ENCODE data around the gene TIMM8B.
"Not testable (repeated sequence)": the region's sequence is repeated elsewhere in the genome, so short reads cannot be mapped to it uniquely, and the experiment has no call there.

TIMM8B gene, protein sequence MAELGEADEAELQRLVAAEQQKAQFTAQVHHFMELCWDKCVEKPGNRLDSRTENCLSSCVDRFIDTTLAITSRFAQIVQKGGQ

DNA sequence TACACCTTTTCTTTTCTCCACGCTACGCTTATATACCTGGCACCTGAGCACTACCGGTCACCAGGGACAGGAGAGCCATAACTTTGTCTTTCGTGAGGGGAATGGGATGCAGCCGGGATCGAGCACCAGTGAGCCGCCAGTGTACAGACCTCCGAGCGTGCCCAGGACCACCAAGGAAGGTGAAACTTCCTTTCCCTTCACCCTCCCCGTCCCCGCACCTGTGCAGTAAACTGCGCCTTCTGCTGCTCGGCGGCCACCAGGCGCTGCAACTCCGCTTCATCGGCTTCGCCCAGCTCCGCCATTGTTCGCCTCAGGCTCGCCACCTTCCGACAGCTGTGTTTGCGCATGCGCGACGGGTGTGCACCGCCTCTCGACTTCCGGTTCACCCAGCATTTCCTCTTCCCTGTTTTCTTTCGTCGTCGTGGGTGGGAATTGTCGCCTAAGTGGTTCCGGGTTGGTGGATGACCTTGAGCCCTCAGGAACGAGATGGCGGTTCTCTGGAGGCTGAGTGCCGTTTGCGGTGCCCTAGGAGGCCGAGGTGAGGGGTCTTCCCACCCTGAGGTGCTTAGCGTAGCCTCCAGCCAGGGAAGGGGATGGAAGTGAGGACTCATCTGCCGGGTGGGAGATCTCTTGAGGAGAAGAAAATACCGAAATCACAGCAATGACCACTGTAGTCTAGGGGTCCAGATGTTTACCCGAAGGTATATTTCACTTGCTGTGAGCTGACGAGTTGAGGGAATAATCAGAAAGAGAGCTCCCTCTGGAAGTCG lies at the start of gene TIMM8B, which contains the start of gene SDHD:
Gene TIMM8B (minus strand): TSS at position 335 of the 770 bp plus-strand sequence. CDS start 33 bp downstream, at position 302.
Gene SDHD (plus strand): TSS at position 452 of the 770 bp plus-strand sequence. CDS start 35 bp downstream, at position 487.
- peak; percentile 98 for DNase-seq

DNA sequence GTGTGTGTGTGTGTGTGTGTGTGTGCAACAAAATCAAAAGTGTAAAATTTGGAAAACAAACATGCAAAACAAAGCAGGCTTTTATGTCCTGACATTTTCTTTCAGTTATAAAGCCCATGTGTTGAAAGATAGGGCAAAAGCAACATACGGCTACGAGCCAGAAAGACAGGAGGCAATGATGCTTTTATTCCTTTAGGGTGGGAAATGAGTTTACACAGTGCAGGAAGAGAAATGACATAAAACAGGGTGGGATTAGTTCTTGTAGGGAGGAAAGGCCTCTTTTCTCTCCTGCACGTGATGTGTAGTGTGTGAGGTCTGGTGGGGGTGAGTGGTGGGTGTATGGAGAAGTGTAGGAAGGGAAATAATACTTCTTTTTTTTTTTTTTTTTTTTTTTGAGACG lies 47.9 kb upstream of the TIMM8B start:
- DNase-seq = no peak

DNA sequence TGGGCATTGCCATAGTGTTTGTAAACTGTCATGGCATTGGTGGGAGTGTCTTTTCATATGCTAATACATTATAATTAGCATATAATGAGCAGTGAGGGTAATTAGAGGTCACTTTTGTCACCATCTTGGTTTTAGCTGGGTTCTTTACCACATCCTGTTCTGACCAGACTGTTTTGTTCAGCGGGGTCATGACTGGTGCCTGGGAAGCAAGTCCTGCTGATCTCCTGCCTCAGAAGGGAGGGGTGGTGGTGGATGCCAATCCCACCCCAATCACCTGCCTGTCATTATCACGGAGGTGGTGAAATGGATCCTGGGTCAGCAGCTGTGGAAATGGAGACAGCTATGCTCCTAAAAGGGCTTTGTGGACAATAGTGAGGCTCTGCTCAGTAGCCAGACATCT lies 46.2 kb upstream of the TIMM8B start:
- no peak for DNase-seq

DNA sequence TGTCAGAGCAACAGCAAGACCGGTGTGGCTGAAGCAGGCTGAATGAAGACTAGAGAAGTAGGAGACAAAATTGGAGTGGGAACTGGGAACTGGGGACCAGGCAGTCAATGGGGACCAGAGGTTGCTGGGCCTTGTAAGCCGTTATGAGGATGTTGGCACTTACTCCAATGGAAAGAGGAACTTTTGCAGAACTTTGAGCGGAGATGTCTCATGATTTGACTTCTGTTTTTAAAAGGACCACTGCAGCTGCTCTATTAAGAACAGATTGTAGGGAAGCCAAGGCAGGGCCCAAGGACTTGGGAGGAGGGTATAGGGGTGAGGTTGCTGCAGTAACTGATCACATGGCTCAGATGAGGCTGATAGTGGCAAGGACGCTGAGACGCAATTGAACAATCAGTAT lies 43.1 kb upstream of the TIMM8B start:
- no peak for DNase-seq

DNA sequence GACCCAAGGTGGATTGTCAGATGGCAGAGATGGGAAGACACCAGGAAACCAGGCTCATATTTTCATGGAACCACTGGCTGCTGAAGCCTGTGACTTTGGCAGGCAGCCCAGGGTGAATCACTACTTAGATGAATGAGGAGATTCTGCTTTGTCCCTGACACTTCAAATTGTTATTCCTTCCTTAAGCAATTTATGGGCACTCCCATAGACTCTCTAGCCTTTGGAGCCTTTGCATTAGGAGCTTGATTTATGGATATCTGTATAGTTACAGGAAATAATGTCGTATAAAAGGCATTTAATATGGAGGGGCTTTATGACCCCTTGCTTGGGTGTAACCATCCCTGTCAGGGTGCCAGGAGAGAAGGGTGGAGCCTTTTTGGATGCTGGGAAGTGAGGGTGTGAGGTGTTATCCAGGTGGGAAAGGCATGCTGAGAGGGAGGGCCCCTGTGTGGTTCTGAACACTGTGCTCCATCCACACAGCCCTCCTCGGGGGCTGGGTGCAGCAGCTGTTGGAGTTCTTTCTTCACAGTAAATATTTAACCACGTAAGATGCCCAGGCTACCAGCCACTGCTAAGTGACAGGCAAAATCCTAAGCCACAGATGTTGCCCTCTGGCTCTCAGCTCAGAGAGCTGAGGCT lies 42.0 kb upstream of the TIMM8B start:
- peak; percentile 84 for DNase-seq

DNA sequence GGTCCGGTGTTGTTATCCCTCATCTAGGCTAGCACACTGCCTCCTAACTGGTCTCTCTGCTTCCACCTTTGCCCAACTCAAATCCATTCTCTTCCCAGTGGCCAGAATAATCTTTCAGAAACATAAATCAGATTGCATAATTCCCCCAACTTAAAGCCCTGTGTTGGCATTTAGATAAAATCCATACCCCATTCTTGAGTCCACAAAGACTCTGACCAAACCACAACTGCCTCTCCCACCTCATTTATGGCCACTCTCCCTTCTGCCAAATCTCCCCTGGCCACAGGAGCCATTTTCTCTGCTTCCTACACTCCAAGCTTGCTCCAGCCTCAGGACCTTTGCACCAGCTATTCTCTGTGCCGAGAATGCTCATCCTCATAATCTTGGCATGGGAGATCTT lies 40.5 kb upstream of the TIMM8B start:
- DNase-seq = no peak

DNA sequence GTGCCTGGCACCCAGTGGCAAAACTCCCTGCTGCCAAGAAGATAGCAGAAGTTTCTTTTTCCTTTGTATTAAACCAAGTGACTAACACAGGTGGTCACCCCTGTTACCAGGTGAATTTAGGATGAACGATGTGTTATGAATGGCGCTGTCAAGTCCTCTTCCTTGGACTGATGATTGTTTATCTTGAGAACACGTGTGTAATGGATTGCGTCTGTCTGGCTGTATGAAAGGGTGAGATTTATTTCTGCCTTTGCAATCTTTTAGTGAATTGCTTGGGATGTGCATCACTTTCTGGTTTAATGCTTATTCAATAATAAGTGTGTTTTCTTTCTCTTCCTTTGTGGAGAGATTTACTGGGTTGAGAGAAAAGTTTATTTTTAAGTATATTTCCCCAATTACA lies 36.6 kb upstream of the TIMM8B start:
- no peak for DNase-seq

DNA sequence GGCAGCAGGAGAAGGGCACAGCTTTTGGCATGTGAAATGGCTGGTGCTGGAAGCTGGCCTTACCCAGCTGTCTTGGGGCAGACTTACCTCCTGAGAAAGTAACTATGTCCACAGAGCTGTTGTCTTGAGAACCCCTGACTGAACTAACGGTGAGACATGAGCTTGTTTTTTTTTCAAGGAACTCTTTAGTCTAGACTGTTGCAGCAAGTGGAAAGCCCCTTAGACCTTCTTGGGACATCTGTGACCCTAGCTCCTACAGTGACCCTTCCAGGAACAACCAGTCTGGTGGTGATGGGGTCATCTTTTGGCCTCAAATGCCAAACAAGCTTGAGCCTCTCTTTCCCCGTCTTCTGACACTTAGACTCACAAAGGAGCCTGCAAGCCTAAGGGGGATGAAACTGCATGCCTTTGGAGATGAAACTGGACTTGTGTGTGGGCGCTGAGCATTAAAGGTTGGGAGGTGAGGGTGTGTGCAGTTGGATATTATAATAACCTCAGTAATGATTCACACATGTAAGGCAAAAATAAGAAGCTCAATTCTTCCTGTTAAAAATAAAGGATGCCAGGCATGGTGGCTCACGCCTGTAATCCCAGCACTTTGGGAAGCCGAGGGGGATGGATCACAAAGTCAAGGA lies 35.5 kb upstream of the TIMM8B start:
- DNase-seq = no peak

DNA sequence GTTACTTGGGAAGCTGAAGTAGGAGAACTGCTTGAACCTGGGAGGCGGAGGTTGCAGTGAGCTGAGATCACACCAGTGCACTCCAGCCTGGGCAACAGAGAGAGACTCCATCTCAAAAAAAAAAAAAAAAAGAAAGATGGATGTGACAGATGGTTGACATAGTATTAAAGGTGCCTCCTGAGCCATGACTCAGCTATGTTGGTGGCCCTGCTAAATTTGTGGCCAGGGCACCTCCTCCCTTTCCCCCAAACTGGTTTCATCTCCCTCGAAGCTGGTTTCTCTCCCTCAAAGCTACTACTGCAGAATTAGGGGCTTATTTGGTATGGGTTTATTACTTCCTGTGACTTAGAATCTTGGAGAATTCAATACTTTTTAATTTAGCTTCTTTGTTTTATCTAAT lies 31.6 kb upstream of the TIMM8B start:
- no peak for DNase-seq

DNA sequence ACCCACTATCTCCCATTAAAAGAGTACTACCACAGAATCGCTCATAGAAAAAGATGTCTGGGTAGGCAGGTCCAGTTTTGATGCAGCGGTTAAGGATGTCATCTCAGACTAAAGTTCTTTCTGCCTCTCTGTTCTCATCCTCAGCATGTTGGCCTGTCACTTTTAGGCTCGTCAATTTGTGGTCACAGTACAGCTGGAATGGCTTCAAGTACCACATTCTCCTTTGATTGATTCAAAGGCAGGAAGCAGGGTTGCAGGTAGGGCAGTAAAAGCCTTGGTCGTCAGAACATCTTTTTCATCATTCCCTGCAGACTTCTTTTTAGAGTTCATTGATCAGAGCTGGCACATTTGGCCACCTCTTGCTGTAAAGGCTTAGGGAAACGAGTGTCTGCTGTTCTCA lies 28.8 kb upstream of the TIMM8B start:
- no peak for DNase-seq

DNA sequence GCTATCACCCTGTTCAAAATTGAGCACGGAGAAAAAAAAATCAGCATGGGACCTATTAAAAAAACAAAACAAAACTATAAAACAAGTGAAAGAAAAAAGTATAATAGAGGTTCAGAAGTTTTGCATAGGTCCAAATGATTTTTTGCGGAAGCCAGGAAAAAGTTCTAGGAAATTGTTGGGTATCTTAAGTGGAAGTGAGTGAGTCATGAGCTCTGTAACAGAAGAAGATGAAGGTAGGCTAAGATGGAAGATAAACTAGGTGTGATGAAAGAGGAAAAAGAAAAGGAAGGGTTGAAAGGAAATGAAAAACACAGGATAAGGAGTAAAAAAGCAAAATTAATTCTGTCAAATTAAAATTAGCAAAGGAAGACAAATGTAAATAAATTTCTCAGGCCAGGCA lies 27.9 kb upstream of the TIMM8B start:
- DNase-seq = no peak

DNA sequence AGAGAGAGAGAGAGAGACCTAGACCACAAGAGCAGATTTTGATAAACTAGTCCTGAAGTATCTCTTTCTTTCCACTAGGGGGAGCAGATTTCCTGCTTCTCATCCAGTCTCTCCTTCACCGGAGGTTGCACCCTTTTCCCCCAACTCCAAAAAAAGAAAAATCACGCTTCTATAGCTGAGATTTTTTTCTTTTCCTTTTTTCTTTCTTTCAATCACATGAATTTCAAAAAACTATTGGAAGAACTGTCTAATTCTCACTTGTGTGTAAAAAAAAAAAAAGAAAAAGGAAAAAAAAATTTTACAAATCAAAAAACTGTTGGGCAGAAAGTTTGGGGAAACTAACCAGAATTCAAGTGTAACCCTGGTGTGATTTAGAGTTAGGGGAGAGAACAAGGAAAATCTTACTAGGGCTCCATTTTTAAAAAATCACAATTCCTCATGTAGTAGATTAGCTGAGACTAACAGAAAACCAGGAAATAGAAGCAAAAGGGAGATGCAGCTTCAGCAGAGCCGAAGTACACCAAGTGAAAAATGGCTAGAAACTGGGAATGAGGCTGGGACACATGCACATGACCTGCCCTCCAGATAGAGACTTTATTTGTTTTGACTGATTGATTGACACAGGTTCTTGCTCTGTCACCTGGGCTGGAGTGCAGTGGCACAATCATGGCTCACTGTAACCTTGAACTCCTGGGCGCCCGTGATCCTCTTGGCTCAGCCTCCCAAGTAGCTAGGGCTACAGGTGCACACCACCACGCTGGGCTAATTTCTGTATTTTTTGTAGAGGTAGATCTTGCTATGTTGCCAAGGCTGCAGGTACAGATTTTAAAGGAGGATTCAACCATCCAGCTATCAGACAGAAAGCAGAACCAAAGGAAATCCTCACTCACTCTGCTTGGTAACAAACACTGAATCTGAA lies 27.2 kb upstream of the TIMM8B start:
- peak; percentile 79 for DNase-seq

DNA sequence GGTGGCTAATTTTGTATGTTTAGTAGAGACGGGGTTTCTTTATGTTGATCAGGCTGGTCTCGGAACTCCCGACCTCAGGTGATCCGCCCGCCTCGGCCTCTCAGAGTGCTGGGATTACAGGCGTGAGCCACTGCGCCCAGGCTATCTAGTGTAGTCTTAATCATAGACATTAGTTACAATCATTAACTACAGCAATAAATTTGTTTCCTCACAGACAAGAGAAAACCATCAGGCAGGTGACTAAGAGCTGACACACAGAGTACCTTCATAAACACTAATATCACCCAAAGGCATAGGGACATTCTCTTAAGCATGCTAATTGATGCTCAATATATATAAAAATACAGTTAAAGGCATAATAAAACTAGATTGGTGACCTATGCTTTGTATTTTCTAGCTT lies 19.5 kb upstream of the TIMM8B start:
- DNase-seq = no peak

DNA sequence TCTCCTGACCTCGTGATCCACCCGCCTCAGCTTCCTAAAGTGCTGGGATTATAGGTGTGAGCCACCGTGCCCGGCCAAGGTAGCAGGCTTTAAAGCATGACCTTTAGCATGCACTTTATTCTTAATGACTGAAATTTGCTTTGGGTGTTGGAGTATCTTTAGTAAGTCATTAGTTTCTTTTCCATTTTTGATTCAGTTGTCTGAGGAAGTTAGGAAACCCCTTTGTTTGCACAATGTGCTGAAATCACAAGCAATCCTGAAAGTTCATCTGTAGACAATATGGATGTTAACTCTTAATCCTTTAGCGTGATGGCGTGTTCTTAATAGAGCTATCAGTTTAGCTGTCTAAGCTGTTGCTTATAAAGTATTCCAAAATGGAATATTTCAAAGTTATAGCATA lies 16.9 kb upstream of the TIMM8B start:
- DNase-seq = no peak

DNA sequence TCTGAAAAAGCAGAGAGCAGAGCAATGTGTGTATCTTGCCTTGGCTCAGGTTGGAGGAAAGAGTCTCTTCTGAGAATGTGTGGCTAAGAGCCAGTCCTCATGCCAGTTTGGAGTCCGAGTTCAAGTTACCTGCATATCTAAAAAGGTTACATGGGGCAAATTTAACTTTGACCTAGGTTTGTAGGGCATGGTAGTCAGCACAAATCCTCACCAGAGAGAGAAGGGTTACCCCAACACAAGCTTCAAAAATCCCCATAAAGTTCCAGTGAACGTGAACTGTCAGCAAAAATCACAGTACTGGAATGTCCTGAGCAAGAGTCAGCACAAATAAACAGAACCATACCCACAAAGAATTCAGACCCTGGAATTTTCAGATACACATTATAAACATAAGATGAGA lies 13.9 kb upstream of the TIMM8B start:
- DNase-seq = no peak

DNA sequence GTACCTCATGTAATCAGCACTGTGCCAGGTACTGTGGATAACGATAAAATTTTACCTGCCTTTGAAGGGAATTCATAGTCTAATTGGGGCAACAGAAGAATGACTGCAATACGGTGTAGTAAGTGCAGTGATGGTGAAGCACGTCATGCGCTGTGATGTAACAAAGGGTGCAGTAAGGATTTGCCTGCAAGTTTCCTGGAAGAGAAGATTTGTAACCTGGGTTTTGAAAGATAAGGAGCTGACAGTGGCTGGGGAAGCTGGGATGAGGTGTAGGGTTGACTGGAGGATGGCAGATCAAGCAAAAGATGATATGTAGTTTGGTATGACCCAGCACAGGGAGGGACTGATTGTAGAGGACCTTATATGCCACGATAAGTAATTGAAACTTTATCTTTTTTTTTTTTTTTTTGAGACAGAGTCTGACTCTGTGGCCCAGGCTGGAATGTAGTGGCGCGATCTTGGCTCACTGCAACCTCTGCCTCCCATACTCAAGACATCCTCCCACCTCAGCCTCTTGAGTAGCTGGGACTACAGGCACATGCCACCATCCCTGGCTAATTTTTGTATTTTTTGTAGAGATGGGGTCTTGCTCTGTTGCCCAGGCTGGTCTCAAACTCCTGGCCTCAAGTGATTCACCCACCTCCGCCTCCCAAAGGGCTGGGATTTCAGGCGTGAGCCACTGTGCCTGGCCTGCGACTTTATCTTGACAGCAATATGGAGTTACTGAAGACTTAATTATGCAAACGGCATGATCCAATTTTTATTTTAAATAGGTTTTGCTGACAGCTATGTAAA lies 11.4 kb upstream of the TIMM8B start:
- DNase-seq = no peak

DNA sequence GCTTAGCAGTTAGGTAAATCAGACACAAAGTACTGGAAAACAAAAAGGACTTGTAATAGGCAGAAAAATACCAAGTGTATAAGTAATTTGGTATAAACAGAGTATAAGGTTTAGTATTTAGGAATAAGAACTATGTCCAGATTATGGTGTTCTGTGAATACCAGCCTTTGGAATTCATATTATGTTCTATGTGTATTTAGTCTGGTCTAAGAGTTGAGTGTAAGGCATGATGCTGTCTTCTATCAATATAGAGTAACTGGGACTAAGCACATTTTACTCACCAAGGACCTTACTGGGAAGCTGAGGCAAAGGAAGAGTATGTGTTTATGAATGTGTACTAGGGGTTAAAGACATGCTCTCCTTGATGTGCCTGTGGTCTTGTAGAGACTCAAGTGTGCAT lies 9.6 kb upstream of the TIMM8B start:
- no peak for DNase-seq

DNA sequence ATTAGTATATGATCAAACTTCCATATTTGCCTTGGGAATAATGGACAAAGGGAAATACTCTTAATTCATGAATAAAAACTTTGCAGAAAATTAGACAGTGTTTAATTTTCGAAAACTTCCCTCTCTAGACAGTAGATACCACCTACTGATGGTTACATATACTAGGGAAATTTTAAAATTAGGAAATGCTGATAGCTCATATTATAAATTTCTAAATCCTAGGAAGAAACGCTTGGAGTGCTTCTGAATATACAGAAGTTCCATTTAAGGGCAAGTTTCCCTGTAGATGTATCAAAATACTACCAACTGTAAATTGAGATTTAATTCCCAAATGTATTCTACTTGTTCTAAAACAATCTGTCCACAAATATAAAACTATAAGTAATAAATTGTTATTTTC lies 8.7 kb upstream of the TIMM8B start:
- DNase-seq = not testable (repeated sequence)

DNA sequence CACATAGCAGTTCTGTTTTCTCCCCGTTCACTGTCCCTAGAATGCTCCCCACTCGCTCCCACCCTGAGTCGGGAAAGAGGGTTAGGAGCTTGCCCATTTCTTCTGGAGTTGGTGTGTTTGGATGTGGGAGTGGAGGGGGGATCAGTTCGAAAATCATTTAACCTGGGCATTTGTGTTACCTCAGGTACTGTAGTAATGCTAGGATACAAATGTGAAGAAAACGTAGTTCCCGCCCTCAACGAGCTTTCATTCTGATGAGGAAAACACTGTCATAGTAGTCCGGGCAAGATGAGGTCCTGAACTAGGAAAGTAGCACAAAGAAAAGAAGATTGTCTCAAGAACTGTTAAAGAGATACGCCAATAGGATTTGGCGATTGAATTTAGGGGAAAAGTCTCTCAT lies 656 bp upstream of the TIMM8B start:
- no peak for DNase-seq

DNA sequence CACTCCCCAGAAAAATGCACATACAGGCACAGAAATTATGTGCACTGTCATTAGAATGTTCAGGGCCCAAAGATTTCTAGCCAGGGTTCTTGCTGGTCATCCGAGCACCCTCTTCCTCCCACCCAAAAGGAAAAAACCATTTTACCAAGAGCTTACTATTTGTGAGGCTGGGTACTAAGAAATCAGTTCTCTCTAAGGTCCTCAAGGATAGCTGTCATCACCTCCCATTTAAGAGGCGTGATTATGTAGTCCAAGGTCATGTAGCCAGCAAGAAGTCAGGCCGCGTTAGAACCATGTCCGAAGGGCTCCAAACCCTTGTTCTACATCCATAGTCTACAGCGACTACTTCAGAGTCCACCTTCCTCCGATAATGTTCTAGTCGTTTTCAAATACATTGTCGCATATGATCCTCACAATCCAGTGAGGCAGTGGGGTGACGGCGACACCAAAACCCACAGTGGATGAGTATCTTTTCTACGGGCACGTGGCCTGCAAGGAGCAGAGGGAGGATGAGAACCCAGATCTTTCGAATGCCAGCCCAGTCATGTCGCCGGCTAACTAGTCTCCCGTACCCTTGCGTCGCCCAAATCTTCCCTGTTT lies 634 bp downstream of the TIMM8B start:
- DNase-seq = peak; percentile 28

DNA sequence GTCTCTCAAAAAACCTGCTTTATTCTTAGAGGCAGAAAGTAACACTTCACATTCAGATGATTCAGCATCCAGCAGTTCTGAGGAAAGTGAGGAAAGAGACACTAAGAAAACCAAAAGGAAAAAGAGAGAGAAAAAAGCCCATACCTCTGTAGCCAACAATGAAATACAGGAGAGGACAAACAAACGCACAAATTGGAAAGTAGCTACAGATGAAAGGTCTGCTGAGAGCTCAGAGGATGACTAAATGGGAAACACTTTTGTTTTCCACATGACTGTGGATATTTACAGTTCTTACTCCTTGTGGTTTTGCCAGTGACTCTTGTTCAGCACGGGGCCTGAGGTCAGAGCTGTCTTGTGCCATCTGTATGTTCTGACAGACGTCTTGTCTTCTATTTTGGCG lies 3.8 kb downstream of the TIMM8B start:
- peak; percentile 90 for DNase-seq

All from HCEC 1CT (cell line).